Measurements from ENCODE around the gene ARL10.

DNA sequence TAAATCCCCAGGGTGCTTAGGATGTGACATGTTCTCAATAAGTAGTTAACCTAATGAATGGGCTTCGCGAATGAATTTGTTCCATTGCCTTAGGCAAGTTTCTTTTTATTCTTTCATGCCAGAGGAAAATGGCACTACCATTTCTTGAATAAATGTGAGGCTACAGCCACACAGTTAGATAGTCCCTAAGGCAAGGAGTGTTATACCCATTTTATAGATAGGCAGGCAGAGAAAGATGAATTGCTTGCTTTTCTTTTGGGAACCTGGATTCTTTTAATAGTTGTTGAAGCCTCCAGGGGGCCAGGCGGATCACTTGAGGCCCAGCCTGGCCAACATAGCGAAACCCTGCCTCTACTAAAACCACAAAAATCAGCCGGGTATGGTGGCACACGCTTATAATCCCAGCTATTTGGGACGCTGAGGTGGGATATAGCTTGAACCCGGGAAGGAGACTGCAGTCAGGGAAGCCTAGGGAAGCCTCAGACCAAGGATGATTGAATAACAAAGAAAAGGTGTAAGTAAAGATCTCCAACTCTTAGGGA lies 22.2 kb downstream of the ARL10 start:
- TF ChIP-seq TCF12 (IDR thresholded peaks at IDR 0.05) (no peak), NRF1 (IDR thresholded peaks at IDR 0.05; ENCODE audit: low read depth, low read length) (no peak), ELF1 (IDR thresholded peaks at IDR 0.05) (no peak), FOXM1 (IDR thresholded peaks at IDR 0.05; ENCODE audit: low read depth) (no peak), TEAD4 (IDR thresholded peaks at IDR 0.05; ENCODE audit: borderline replicate concordance, insufficient read depth) (no peak), POLR2AphosphoS5 (IDR thresholded peaks at IDR 0.05; ENCODE audit: low read depth, low read length) (no peak), RFX5 (IDR thresholded peaks at IDR 0.05; ENCODE audit: low read length) (no peak), FOXJ3 (CRISPR knock-in tag; IDR thresholded peaks at IDR 0.05) (no peak)
- TF ChIP-seq, protein P1, sequence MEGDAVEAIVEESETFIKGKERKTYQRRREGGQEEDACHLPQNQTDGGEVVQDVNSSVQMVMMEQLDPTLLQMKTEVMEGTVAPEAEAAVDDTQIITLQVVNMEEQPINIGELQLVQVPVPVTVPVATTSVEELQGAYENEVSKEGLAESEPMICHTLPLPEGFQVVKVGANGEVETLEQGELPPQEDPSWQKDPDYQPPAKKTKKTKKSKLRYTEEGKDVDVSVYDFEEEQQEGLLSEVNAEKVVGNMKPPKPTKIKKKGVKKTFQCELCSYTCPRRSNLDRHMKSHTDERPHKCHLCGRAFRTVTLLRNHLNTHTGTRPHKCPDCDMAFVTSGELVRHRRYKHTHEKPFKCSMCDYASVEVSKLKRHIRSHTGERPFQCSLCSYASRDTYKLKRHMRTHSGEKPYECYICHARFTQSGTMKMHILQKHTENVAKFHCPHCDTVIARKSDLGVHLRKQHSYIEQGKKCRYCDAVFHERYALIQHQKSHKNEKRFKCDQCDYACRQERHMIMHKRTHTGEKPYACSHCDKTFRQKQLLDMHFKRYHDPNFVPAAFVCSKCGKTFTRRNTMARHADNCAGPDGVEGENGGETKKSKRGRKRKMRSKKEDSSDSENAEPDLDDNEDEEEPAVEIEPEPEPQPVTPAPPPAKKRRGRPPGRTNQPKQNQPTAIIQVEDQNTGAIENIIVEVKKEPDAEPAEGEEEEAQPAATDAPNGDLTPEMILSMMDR (IDR thresholded peaks at IDR 0.05): peak; percentile 20; the same call in 1 of the 2 replicates
- TF ChIP-seq, protein P2, sequence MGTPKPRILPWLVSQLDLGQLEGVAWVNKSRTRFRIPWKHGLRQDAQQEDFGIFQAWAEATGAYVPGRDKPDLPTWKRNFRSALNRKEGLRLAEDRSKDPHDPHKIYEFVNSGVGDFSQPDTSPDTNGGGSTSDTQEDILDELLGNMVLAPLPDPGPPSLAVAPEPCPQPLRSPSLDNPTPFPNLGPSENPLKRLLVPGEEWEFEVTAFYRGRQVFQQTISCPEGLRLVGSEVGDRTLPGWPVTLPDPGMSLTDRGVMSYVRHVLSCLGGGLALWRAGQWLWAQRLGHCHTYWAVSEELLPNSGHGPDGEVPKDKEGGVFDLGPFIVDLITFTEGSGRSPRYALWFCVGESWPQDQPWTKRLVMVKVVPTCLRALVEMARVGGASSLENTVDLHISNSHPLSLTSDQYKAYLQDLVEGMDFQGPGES (IDR thresholded peaks at IDR 0.05; ENCODE audit: low read depth, low read length): no peak

All from SK-N-SH (cell line).